D721Med (cell line): ENCODE results near the gene PCBP3.

ENCODE experiments used
- DNase-seq: peaks from one replicate; pipeline ENCODE4 v3.0.0; 2011; ENCODE audit warnings: low spot score; ENCODE audit not compliant: insufficient read length
- FAIRE-seq: peaks from 2 replicates; lab custom pipeline; 2011; peaks lifted over from hg19 to GRCh38; lab: Jason Lieb, UNC
- TF ChIP-seq, protein P1 (sequence below): IDR thresholded peaks from 2 replicates; pipeline ENCODE4 v1.5.1; 2012; ENCODE audit warnings: mild to moderate bottlenecking, control low read depth; ENCODE audit not compliant: insufficient read depth; ENCODE audit errors: missing control alignments

PCBP3 gene

DNA sequence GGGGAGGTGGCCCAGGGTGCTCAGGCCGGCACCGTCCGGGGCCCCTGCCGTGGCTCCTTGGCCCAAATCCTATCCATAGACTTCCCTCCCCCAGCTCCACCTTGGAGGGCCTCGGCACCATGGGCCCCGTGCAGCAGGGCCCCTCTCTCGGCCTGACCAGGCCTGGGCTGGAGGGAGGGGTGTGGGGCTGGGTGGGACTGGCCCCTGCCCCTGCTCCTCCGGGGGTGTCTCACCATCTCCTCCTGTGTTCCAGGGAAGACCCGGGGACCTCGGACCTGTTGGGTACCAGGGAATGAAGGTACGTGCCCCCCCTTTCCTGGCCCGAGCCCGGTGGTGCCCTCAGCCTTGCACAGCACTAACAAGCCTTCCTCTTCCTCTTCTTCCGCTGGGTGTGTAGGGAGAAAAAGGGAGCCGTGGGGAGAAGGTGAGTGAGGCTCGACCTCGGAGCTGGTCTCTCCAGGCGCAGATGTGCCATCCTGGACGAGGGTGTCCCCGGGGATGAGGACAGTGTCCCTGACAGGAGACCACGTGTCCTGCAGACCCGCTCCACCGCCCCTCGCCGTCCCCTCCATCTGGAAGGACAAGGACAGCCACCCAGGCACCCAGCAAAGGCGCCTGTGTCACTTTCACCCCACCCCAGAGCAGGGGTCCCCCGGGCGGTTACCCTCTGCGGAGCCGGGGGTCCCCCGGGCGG, 346.0 kb downstream of the PCBP3 start:
- DNase-seq, result no peak
- no peak for FAIRE-seq
- TF ChIP-seq, protein P1, sequence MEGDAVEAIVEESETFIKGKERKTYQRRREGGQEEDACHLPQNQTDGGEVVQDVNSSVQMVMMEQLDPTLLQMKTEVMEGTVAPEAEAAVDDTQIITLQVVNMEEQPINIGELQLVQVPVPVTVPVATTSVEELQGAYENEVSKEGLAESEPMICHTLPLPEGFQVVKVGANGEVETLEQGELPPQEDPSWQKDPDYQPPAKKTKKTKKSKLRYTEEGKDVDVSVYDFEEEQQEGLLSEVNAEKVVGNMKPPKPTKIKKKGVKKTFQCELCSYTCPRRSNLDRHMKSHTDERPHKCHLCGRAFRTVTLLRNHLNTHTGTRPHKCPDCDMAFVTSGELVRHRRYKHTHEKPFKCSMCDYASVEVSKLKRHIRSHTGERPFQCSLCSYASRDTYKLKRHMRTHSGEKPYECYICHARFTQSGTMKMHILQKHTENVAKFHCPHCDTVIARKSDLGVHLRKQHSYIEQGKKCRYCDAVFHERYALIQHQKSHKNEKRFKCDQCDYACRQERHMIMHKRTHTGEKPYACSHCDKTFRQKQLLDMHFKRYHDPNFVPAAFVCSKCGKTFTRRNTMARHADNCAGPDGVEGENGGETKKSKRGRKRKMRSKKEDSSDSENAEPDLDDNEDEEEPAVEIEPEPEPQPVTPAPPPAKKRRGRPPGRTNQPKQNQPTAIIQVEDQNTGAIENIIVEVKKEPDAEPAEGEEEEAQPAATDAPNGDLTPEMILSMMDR, result no peak

- FAIRE-seq, result no peak
- DNase-seq, result no peak
- TF ChIP-seq, protein P1, result no peak
These were observed 346.7 kb downstream of the PCBP3 start for GRCh38 chr21:45990049-45990711.

DNA sequence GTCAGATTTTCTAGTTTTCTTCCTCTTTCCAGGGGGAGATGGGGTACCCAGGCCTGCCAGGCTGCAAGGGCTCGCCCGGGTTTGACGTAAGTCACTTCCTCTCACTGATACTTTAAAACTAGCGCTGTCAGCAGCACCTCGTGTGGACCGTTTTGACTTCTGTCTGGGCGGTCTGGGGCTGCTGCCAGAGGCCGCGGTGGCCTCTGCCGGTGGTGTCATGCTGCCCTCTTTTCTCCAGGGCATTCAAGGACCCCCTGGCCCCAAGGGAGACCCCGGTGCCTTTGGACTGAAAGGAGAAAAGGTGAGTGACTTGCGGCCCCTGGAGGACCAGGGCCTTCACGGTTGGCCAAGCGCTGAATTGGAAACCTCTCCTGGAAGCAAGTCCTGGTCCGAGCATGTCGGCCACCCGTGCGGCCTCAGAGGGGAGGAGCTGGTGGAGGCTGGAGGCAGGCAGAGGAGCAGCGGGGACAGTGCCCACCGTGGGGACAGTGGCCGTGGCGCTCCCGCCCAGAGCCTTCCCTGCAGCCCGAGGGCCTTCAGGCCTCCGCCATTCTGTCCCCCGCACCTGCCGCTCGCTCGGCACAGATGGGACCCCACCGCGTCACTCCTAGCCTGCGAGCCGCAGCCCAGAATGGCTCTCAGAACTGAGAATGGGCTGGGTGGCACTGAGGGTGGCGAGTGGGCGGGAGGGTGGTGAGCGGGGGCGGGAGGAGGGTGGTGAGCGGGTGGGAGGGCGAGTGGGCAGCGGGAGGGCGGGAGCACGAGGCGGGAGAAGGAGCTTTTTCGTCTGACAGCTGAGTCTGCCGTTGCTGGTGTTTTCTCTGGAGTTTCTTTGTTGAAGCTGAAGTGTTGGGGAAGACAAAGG, 347.4 kb downstream of the PCBP3 start:
- TF ChIP-seq, protein P1, result no peak
- peak; percentile 8 for DNase-seq
- FAIRE-seq, result no peak

- no peak for FAIRE-seq
- peak; percentile 17 for DNase-seq
- TF ChIP-seq, protein P1, result no peak
These were observed 348.2 kb downstream of the PCBP3 start for GRCh38 chr21:45991606-45992300.
